K562 (cell line): ENCODE results near the gene DNAJC11. TPM values are rescaled to one million over a fixed set of nuclear protein-coding genes. Genes with fewer than 3 reads are reported as not detected.
A peak's percentile ranks its signal among the peaks of the same experiment; 100 is the strongest.

Experiments
- BRF1 ChIP-seq: IDR thresholded peaks from 3 replicates; pipeline ENCODE4 v1.6.1; 2011; ENCODE audit warnings: borderline replicate concordance, mild to moderate bottlenecking; ENCODE audit not compliant: insufficient read length; ENCODE audit errors: extremely low read depth
- CBFB ChIP-seq: sonication (generic); formaldehyde crosslinking; IDR thresholded peaks from 2 replicates; pipeline ENCODE4 v1.4.0; 2020; ENCODE audit warnings: mild to moderate bottlenecking, missing genetic modification reagents
- CBX2 ChIP-seq: fragments of 200-600 bp; sonication (generic); IDR thresholded peaks from one replicate; pipeline ENCODE4 v1.6.1; 2012; ENCODE audit warnings: mild to moderate bottlenecking, low read length, inconsistent platforms; ENCODE audit not compliant: insufficient read depth, poor library complexity, severe bottlenecking
- E4F1 ChIP-seq: fragments of 250-450 bp; sonication (Bioruptor Pico); IDR thresholded peaks from 2 replicates; pipeline ENCODE4 v1.5.0; 2021; ENCODE audit warnings: mild to moderate bottlenecking, borderline replicate concordance
- ETS2 ChIP-seq: IDR thresholded peaks from 2 replicates; pipeline ENCODE4 v1.6.1; 2016; ENCODE audit warnings: borderline replicate concordance, missing genetic modification characterization, mild to moderate bottlenecking, moderate library complexity, missing compliant biosample characterization; ENCODE audit not compliant: poor library complexity, severe bottlenecking
- GTF2A2 ChIP-seq: IDR thresholded peaks from 2 replicates; pipeline ENCODE4 v1.6.1; 2016; ENCODE audit warnings: mild to moderate bottlenecking, missing genetic modification characterization, missing compliant biosample characterization
- HNRNPK ChIP-seq: fragments of 200-400 bp; formaldehyde crosslinking; IDR thresholded peaks from one replicate; pipeline ENCODE4 v1.6.1; 2018; ENCODE audit warnings: mild to moderate bottlenecking, low read depth, low read length; ENCODE audit not compliant: poor library complexity, severe bottlenecking
- MLX ChIP-seq, 2 experiments: fragments of 450-650 bp in 1 of 2; sonication (generic) in 1 of 2; formaldehyde crosslinking; conservative IDR thresholded peaks; 2 replicates each; pipeline versions ENCODE4 v1.4.0 to v1.8.1; 2020 to 2022; ENCODE audit warnings: mild to moderate bottlenecking in 1 of 2, missing genetic modification reagents in 1 of 2
- RNF2 ChIP-seq: sonication (generic); IDR thresholded peaks from 2 replicates; pipeline ENCODE4 v1.6.1; 2016
- SAFB2 ChIP-seq: fragments of 200-400 bp; formaldehyde crosslinking; IDR thresholded peaks from 2 replicates; pipeline ENCODE4 v1.6.1; 2018; ENCODE audit warnings: borderline replicate concordance, low read length, low read depth, moderate library complexity; ENCODE audit not compliant: severe bottlenecking
- SLC30A9 ChIP-seq: fragments of 250-450 bp; sonication (Bioruptor Pico); IDR thresholded peaks from 2 replicates; pipeline ENCODE4 v1.8.0; 2022; ENCODE audit warnings: mild to moderate bottlenecking, moderate library complexity
- SMARCA4 ChIP-seq: fragments of 450-650 bp; IDR thresholded peaks from 2 replicates; pipeline ENCODE4 v1.6.1; 2016
- SNRNP70 ChIP-seq: fragments of 200-400 bp; formaldehyde crosslinking; optimal IDR thresholded peaks from 2 replicates; pipeline ENCODE3; 2017; ENCODE audit warnings: low read depth, low read length
- TARDBP ChIP-seq: fragments of 450-650 bp; IDR thresholded peaks from 2 replicates; pipeline ENCODE4 v1.6.1; 2016
- XRCC4 ChIP-seq: IDR thresholded peaks from one replicate; pipeline ENCODE4 v1.6.1; 2011; ENCODE audit not compliant: insufficient read depth, insufficient read length; ENCODE audit errors: extremely low read depth
- ZBTB1 ChIP-seq: sonication (generic); formaldehyde crosslinking; IDR thresholded peaks from 2 replicates; pipeline ENCODE4 v1.8.1; 2023; ENCODE audit warnings: missing genetic modification reagents, low read depth, mild to moderate bottlenecking, borderline replicate concordance
- ZBTB7A ChIP-seq: IDR thresholded peaks from 2 replicates; pipeline ENCODE4 v1.6.1; 2011; ENCODE audit warnings: low read depth, mild to moderate bottlenecking, low read length, moderate library complexity, borderline replicate concordance; ENCODE audit not compliant: control insufficient read depth
- ZFP30 ChIP-seq: fragments of 250-450 bp; sonication (Bioruptor Pico); IDR thresholded peaks from 2 replicates; pipeline ENCODE4 v1.8.0; 2022; ENCODE audit warnings: moderate library complexity, mild to moderate bottlenecking, inconsistent platforms, borderline replicate concordance
- ZNF184 ChIP-seq: sonication (generic); formaldehyde crosslinking; IDR thresholded peaks from 2 replicates; pipeline ENCODE4 v1.5.0; 2020; ENCODE audit warnings: missing genetic modification reagents
- ZNF551 ChIP-seq: fragments of 250-450 bp; sonication (Bioruptor Pico); IDR thresholded peaks from 2 replicates; pipeline ENCODE4 v1.5.0; 2021; ENCODE audit warnings: mild to moderate bottlenecking, moderate library complexity
- ZNF668 ChIP-seq: fragments of 250-450 bp; sonication (Bioruptor Pico); IDR thresholded peaks from 2 replicates; pipeline ENCODE4 v1.8.0; 2022; ENCODE audit warnings: mild to moderate bottlenecking, inconsistent platforms
- ZZZ3 ChIP-seq: fragments of 450-650 bp; IDR thresholded peaks from 2 replicates; pipeline ENCODE4 v1.6.1; 2016; ENCODE audit warnings: antibody characterized with exemption, mild to moderate bottlenecking, moderate library complexity
- polyA plus RNA-seq, 8 experiments: library from polyadenylated mRNA; depleted of rRNA in 4 of 8; stranded (reverse) in 5 of 8; unstranded in 3 of 8; fragments of >200 nt; fragmentation: Nextera tagmentation in 2 of 8; fragmentation: Illumina TruSeq in 1 of 8; extraction: Ambion mirVana in 2 of 8; extraction: Trizol in 1 of 8; gene quantifications; 2 replicates each; pipeline versions ENCODE4 v1.2.1 to v1.2.3, GENCODE V29; 2011 to 2014; ENCODE audit warnings: inconsistent platforms in 1 of 8, missing spikeins in 1 of 8
- total RNA-seq, 7 experiments: library from RNA; depleted of rRNA in 6 of 7; stranded (reverse); fragments of >200 nt in 6 of 7; fragmentation: Illumina TruSeq in 2 of 7; extraction: Trizol in 2 of 7; gene quantifications; 2 replicates each; pipeline versions ENCODE4 v1.2.1 to v1.2.3, GENCODE V29; 2011 to 2021; ENCODE audit warnings: low replicate concordance in 1 of 7
- TF ChIP-seq, protein P1 (sequence below): fragments of 450-650 bp; IDR thresholded peaks from one replicate; pipeline ENCODE4 v1.6.1; 2018; ENCODE audit warnings: mild to moderate bottlenecking, moderate library complexity; ENCODE audit not compliant: partially characterized antibody

The DNAJC11 gene
- total and polyA plus RNA-seq, 9 of the 15 experiments (the other 6 are each of a cell fraction or from before 2014, with no cell fraction given): 14.1 to 123 (median 76.6) TPM

DNA sequence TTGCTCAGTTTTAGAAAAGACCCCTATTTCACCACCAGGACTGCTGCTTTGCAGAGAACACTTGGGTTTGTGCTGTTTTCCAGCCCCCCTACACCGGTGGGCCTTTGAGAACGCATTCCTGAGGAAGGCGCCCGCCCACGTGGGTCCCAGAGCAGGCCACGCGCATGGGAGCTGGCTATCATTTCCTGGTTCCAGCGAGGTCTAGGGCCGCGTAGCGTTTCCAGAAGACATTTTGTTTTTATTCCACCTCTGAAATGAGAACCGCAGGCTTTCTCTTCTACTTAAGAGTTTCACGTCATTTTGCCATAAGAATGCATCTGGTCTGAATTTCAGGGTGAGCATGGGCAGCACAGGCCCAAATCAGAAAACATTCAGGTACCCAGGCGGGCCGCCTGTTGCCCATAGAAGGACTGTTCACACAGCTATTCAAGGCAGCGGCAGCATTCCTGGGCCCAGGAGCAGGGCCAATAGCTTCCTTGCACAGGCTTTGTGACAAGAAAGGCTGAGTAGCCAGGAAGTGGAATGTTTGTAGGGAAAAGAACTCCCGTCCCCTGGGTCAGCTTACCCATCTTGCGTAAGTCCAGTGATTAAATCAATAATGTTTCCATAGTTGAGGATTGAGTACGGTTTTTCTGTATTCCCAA lies 97.6 kb downstream of the DNAJC11 start (continued):
- TF ChIP-seq RNF2 (peak; percentile 45; the same call in 1 of the 2 replicates), HNRNPK (no peak), ZNF551 (CRISPR knock-in tag) (no peak), SMARCA4 (no peak; the same call in 1 of the 2 replicates), SAFB2 (no peak), ZZZ3 (no peak), SNRNP70 (no peak), E4F1 (no peak), CBFB (CRISPR knock-in tag) (0 out of 2 replicates have a peak, but pooled peaks have one; percentile 5), MLX (CRISPR knock-in tag; conservative IDR thresholded peaks at IDR 0.05) (0 out of 4 replicates have a peak, but pooled peaks have one; percentile 19 to 34), ZBTB1 (CRISPR knock-in tag) (peak; percentile 38; the same call in 1 of the 2 replicates), BRF1 (no peak), SLC30A9 (no peak), ZNF184 (CRISPR knock-in tag) (no peak), ETS2 (tag) (no peak), CBX2 (no peak), ZNF668 (CRISPR knock-in tag) (no peak; the same call in 1 of the 2 replicates), ZFP30 (no peak), XRCC4 (no peak), GTF2A2 (tag) (no peak), TARDBP (no peak), ZBTB7A (peak; percentile 42)
- TF ChIP-seq, protein P1, sequence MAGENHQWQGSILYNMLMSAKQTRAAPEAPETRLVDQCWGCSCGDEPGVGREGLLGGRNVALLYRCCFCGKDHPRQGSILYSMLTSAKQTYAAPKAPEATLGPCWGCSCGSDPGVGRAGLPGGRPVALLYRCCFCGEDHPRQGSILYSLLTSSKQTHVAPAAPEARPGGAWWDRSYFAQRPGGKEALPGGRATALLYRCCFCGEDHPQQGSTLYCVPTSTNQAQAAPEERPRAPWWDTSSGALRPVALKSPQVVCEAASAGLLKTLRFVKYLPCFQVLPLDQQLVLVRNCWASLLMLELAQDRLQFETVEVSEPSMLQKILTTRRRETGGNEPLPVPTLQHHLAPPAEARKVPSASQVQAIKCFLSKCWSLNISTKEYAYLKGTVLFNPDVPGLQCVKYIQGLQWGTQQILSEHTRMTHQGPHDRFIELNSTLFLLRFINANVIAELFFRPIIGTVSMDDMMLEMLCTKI: no peak
